Esophagus muscularis mucosa (tissue), 3 donors: ENCODE measurements around the gene DIP2C.

ENCODE experiments used
- POLR2A ChIP-seq: fragments of 450-650 bp; IDR thresholded peaks from one replicate; pipeline ENCODE4 v1.6.1; 2017; ENCODE audit warnings: antibody characterized with exemption, moderate library complexity, mild to moderate bottlenecking, low read depth
- TF ChIP-seq, protein P1 (sequence below), 3 experiments: fragments of 200-600 bp in 2 of 3; fragments of 450-650 bp in 1 of 3; sonication (generic) in 2 of 3; IDR thresholded peaks; one replicate each; pipeline ENCODE4 v1.5.1; 2017 to 2019; ENCODE audit warnings: antibody characterized with exemption in 3 of 3, mild to moderate bottlenecking in 2 of 3, moderate library complexity in 1 of 3

- TF ChIP-seq, protein P1, sequence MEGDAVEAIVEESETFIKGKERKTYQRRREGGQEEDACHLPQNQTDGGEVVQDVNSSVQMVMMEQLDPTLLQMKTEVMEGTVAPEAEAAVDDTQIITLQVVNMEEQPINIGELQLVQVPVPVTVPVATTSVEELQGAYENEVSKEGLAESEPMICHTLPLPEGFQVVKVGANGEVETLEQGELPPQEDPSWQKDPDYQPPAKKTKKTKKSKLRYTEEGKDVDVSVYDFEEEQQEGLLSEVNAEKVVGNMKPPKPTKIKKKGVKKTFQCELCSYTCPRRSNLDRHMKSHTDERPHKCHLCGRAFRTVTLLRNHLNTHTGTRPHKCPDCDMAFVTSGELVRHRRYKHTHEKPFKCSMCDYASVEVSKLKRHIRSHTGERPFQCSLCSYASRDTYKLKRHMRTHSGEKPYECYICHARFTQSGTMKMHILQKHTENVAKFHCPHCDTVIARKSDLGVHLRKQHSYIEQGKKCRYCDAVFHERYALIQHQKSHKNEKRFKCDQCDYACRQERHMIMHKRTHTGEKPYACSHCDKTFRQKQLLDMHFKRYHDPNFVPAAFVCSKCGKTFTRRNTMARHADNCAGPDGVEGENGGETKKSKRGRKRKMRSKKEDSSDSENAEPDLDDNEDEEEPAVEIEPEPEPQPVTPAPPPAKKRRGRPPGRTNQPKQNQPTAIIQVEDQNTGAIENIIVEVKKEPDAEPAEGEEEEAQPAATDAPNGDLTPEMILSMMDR (IDR thresholded peaks at IDR 0.05): no peak
- no peak for TF ChIP-seq POLR2A
These were observed 65.2 kb downstream of the DIP2C start for GRCh38 chr10:624312-624604.
